SK-N-SH treated with all-trans-retinoic acid at 6 μM for 48 hours (cell line): ENCODE results near the gene GORASP1.

Source experiments
- ARNTL ChIP-seq: fragments of 450-650 bp; formaldehyde crosslinking; IDR thresholded peaks from 2 replicates; pipeline ENCODE4 v1.5.0; 2020; ENCODE audit warnings: low read depth, mild to moderate bottlenecking, moderate library complexity, borderline replicate concordance
- ISL1 ChIP-seq: fragments of 250-450 bp; sonication (Bioruptor Pico); IDR thresholded peaks from 2 replicates; pipeline ENCODE4 v2.1.2; 2022; ENCODE audit warnings: mild to moderate bottlenecking, moderate library complexity
- PATZ1 ChIP-seq: fragments of 250-450 bp; sonication (Bioruptor Pico); IDR thresholded peaks from 2 replicates; pipeline ENCODE4 v1.8.0; 2020; ENCODE audit warnings: mild to moderate bottlenecking, moderate library complexity, borderline replicate concordance
- SNAI2 ChIP-seq: fragments of 250-450 bp; sonication (Bioruptor Pico); IDR thresholded peaks from 2 replicates; pipeline ENCODE4 v1.5.0; 2020; ENCODE audit warnings: mild to moderate bottlenecking, moderate library complexity
- ZFP30 ChIP-seq: fragments of 450-650 bp; formaldehyde crosslinking; IDR thresholded peaks from 2 replicates; pipeline ENCODE4 v1.5.0; 2022; ENCODE audit warnings: mild to moderate bottlenecking, moderate library complexity
- TF ChIP-seq, protein P1 (sequence below): fragments of 250-450 bp; sonication (Bioruptor Pico); IDR thresholded peaks from 2 replicates; pipeline ENCODE4 v1.5.1; 2021; ENCODE audit warnings: mild to moderate bottlenecking, moderate library complexity

DNA sequence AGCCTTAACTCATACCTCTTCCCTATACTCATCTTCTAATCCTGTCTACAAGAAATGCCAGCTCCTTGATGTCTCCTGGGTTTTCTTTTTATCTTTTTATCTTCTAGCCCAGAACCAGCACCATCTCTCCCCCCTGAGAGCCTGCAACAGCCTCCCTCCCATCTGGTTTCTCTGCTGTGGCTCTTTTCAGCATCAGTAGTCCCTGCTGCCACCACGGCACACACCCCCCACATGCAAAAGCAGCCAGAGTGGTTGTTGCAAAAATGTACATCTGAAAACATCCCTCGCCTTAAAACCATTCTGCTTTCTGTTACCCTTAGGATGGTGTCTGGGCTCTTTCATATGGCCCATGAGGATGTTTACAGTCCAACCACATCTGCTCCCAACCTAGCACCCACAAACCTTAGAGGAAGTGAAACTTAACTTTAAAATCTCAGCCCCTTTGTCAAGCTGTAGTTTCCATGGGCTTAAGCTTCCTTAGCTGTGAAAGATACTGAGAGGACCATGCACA is 828 bp upstream of the GORASP1 start:
- TF ChIP-seq ZFP30 (no peak), PATZ1 (CRISPR knock-in tag) (no peak), ARNTL (no peak), SNAI2 (CRISPR knock-in tag) (no peak), ISL1 (CRISPR knock-in tag) (no peak)
- TF ChIP-seq, protein P1, sequence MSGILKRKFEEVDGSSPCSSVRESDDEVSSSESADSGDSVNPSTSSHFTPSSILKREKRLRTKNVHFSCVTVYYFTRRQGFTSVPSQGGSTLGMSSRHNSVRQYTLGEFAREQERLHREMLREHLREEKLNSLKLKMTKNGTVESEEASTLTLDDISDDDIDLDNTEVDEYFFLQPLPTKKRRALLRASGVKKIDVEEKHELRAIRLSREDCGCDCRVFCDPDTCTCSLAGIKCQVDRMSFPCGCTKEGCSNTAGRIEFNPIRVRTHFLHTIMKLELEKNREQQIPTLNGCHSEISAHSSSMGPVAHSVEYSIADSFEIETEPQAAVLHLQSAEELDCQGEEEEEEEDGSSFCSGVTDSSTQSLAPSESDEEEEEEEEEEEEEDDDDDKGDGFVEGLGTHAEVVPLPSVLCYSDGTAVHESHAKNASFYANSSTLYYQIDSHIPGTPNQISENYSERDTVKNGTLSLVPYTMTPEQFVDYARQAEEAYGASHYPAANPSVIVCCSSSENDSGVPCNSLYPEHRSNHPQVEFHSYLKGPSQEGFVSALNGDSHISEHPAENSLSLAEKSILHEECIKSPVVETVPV (CRISPR knock-in tag), result no peak
